GM18526 (cell line): Measurements from ENCODE around the gene TCF23.

ENCODE experiments used
- POLR2A ChIP-seq: IDR thresholded peaks from 3 replicates; pipeline ENCODE4 v1.6.1; 2011; ENCODE audit not compliant: insufficient read length; ENCODE audit errors: extremely low read depth

The TCF23 gene

GRCh38 chr2:27145682-27146081, 3.1 kb upstream of the TCF23 start:
- TF ChIP-seq POLR2A, result no peak

- TF ChIP-seq POLR2A, result no peak
Measured at GRCh38 chr2:27147935-27148334, 869 bp upstream of the TCF23 start.

- no peak for TF ChIP-seq POLR2A
Measured at GRCh38 chr2:27149570-27150405, 984 bp downstream of the TCF23 start.

DNA sequence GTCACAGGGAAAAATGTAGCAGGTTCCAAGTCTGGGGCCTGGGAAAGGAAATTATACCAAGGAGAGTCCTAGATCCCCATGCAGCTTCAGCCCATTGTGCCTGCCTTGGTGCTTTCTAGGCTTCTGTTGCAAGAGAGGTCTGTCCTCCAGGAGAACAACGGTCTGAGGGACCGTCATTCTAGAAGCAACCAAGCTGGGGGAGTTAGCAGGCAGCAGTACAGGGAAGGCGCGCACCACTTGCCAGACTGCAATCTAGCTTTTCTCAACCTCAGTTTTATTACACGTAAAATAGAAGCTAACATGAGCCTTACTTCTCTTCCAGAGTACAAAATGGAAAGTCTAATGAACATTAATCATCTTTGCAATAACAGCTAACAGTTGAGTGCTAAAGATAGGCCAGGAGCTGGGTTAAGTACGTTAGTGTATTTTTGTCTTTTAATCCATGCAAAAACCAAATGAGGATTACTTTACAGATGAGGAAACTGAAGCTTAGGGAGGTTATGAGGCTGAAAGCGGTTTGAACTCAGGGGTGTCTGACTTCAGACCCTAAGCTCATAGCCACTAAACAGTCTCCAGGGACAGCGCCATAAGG, 1.9 kb downstream of the TCF23 start:
- TF ChIP-seq POLR2A, result no peak

DNA sequence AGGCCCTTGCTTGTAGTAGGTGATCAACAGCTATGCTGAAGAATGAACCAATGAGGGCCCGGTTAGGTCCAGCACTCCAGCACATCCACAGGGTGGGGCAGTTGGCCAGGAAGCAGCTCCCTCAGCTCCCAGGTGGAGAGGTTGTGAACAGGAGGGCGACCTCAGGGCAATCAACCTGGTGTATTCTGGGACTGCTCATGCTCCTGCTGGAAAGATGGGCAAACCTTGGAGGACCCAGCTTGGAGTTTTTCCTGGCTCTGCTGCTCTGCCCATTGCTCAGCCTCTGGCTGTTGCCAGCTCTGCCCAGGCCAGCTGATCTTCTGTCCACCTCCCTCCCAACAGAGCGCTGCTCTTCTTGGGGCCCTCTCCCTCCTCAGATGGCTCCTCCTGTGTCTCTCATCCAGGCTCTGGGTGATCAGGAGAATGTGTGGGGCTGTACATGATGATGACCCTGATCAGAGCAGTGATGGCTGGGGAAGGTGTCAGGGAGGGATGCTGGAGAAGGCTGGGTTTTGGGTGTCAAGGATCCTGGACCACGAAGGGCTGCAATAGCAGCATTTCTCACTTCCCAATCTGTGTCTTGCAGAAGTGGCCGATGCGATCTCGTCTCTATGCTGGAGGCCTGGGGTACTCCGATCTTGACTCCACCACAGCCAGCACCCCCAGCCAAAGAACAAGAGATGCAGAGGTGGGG, 3.4 kb downstream of the TCF23 start:
- no peak for TF ChIP-seq POLR2A

- no peak for TF ChIP-seq POLR2A
Measured at GRCh38 chr2:27152796-27153464, 4.1 kb downstream of the TCF23 start.

DNA sequence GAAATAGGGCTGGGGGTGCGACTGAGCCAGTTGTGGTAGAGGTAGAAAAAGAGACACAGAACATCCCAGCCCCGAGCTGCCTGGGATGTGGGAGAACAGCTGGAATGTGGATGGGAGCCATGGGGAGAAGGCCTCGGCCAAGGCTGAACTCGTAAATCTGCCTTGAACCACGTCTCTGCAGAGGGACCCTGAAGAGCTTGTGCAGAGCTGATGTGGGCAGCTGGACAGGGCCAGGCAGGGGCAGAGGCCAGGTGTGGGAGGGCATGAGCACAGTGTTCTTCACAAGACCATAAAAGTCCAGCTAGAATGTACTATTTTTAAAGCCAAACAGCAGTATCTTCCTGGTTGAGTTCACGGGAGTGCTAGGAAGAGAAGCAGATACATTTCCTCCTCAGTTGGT, 5.7 kb downstream of the TCF23 start:
- TF ChIP-seq POLR2A, result no peak

DNA sequence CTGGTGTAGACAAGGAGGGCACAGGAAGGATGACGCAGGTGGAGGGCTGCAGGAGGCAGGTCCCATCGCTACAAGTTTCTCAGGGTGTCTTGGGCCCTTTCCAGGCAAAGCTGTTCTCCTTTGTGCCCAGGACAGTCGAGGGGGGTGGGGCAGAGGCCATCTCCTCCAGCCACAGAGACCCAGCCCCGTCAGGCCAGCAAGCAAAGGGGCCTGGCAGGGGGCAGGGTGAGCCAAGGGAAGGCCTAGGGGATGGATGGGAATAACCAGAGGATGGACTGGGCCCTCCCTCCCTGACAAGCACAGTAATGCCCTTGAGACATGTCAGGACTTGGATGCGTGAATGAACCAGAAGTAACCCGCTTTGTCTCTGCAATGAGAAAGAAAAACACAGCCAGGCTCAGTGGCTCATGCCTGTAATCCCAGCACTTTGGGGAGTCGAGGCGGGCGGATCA, 6.3 kb downstream of the TCF23 start:
- TF ChIP-seq POLR2A, result no peak

GRCh38 chr2:27158468-27158867, 9.7 kb downstream of the TCF23 start:
- no peak for TF ChIP-seq POLR2A

DNA sequence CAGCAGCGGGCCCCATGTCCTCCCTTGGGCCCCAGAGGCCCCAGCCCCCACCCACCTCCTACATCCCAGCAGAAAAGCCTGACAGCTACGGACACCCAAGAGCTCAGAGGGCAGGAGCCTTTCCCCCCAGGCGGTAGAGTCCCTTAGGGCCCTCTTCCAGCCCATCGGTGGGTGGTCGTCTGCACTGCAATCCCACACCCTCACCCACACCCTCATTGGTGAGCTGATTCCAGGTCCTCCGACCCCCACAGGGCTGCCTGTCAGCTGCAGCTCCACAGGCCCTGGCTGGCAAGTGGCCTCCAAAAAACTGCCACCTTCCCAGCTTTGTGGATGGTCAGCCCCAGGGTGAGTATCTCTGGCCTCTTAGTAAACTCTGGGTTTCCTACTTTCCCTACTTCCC, 10.5 kb downstream of the TCF23 start:
- TF ChIP-seq POLR2A, result no peak

DNA sequence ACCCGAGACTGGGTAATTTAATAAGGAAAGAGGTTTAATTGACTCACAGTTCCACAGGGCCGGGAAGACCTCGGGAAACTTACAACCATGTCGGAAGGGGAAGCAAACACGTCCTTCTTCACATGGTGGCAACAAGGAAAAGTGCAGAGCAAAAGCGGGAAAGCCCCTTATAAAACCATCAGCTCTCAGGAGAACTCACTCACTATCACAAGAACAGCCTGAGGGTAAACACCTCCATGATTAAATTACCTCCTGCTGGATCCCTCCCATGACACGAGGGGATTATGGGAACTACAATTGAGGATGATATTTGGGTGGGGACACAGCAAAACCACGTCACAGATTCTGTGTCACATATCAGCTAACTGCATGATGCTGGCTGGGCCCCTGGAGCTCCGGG, 11.4 kb downstream of the TCF23 start:
- no peak for TF ChIP-seq POLR2A

DNA sequence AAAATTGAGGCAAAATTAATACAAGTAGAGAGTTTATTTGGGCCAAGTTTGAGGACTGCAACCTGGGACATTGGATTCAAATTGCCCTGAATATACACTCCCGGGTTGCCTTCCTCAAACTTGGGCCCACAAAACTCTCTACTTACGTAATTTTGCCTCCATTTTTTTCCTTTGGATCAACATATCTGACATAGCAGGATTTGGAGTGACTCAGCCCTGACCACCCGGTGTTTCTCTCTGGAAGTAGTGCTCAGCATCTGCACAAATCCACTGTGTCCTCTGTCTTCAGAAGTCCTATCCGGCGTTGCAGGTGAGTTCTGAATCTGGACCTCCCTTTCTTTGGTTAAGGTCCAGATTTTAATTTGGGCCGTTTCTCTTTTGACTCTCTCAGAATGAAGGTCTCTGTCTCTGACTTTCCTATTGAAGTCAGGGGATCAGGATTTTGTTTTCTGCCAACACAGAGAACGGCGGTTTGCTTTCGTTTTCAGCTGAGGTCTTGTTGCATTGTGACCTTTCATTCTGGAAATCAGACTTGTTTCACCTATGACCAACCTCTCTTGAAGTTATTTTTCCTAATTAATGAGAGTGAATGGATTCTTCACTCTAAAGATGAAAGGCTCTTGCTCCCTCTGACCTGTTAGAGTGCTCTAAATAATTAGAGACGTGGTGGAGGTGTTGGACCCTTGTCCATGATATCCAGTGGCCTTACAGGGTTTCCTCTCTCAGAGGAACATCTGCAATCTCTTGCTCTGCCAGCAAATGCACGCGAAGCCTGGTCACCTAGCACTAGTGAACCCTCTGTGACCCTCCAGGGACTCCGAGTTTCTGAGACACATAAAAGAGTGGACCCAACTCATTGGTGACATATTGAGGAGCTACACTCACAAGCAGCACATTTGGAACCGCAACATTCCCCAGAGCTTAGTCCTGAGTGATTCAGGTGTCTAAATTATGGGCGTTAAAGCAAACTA, 13.6 kb downstream of the TCF23 start:
- no peak for TF ChIP-seq POLR2A

GRCh38 chr2:27164960-27165763, 16.4 kb downstream of the TCF23 start:
- TF ChIP-seq POLR2A, result no peak

- TF ChIP-seq POLR2A, result no peak
Measured at GRCh38 chr2:27170581-27171337, 22.0 kb downstream of the TCF23 start.
